ENCODE data around the gene TNFRSF17.

- TF ChIP-seq CTCF (IDR thresholded peaks at IDR 0.05) (no peak), POLR2A (IDR thresholded peaks at IDR 0.05) (no peak)
Observed at GRCh38 chr16:11968577-11968976, 3.6 kb downstream of the TNFRSF17 start.
